Lower leg skin (tissue), 3 donors: Measurements from ENCODE around the gene HLA-DQA1.

ENCODE experiments used
- POLR2A ChIP-seq, 2 donors: fragments of 450-650 bp; IDR thresholded peaks; one replicate each; pipeline ENCODE4 v1.6.1; 2016 to 2017; ENCODE audit warnings: antibody characterized with exemption in 2 of 2, mild to moderate bottlenecking in 1 of 2, moderate library complexity in 1 of 2
- TF ChIP-seq, protein P1 (sequence below), 3 donors: fragments of 450-650 bp; IDR thresholded peaks; one replicate each; pipeline ENCODE4 v1.5.1; 2016; ENCODE audit warnings: antibody characterized with exemption in 3 of 3, mild to moderate bottlenecking in 3 of 3, moderate library complexity in 2 of 3

DNA sequence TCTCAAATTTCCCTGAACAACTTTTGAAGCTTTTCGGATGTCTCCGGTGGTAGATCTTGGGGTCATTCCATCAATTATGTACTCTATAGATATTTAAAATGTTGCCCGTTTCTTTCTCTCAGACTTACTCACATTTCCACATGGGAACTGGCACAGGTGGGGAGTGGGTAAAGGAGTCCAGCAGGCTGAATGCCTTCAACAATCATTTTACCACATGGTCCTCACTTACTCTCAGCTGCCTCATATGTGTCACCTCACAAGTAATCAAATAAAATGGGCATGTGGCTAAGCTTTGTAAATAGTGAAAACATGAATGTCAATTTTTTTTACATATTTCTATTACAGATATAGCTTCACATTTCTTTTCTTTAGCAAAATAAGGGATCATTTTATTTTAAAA is 677 bp downstream of the HLA-DQA1 start:
- TF ChIP-seq, protein P1, sequence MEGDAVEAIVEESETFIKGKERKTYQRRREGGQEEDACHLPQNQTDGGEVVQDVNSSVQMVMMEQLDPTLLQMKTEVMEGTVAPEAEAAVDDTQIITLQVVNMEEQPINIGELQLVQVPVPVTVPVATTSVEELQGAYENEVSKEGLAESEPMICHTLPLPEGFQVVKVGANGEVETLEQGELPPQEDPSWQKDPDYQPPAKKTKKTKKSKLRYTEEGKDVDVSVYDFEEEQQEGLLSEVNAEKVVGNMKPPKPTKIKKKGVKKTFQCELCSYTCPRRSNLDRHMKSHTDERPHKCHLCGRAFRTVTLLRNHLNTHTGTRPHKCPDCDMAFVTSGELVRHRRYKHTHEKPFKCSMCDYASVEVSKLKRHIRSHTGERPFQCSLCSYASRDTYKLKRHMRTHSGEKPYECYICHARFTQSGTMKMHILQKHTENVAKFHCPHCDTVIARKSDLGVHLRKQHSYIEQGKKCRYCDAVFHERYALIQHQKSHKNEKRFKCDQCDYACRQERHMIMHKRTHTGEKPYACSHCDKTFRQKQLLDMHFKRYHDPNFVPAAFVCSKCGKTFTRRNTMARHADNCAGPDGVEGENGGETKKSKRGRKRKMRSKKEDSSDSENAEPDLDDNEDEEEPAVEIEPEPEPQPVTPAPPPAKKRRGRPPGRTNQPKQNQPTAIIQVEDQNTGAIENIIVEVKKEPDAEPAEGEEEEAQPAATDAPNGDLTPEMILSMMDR (IDR thresholded peaks at IDR 0.05): no peak
- no peak for TF ChIP-seq POLR2A (IDR thresholded peaks at IDR 0.05)
